ENCODE data around the gene SOHLH1. TPM values are rescaled to one million over a fixed set of nuclear protein-coding genes. Genes with fewer than 3 reads are reported as not detected.

SOHLH1 gene
- total RNA-seq, 1 donor from 2014 or later = not detected

GRCh38 chr9:135663857-135664256 is 35.4 kb downstream of the SOHLH1 start:
- H3K27ac Mint-ChIP-seq (ENCODE audit: unreplicated experiment) = no peak overlapping the region
- H3K36me3 Mint-ChIP-seq (ENCODE audit: unreplicated experiment) = peaks cover 1% of the 10 kb centered on the region
- peaks cover 4% of the 10 kb centered on the region for H3K27me3 Mint-ChIP-seq (ENCODE audit: unreplicated experiment)
- no peak for DNase-seq
- TF ChIP-seq, protein P1, sequence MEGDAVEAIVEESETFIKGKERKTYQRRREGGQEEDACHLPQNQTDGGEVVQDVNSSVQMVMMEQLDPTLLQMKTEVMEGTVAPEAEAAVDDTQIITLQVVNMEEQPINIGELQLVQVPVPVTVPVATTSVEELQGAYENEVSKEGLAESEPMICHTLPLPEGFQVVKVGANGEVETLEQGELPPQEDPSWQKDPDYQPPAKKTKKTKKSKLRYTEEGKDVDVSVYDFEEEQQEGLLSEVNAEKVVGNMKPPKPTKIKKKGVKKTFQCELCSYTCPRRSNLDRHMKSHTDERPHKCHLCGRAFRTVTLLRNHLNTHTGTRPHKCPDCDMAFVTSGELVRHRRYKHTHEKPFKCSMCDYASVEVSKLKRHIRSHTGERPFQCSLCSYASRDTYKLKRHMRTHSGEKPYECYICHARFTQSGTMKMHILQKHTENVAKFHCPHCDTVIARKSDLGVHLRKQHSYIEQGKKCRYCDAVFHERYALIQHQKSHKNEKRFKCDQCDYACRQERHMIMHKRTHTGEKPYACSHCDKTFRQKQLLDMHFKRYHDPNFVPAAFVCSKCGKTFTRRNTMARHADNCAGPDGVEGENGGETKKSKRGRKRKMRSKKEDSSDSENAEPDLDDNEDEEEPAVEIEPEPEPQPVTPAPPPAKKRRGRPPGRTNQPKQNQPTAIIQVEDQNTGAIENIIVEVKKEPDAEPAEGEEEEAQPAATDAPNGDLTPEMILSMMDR (IDR thresholded peaks at IDR 0.05; ENCODE audit: partially characterized antibody, unreplicated experiment) = no peak
- no peaks in the 10 kb centered on the region for H3K4me1 Mint-ChIP-seq (ENCODE audit: low read depth, unreplicated experiment)
- H3K4me3 Mint-ChIP-seq (ENCODE audit: unreplicated experiment) = no peak overlapping the region
- H3K9me3 Mint-ChIP-seq (ENCODE audit: unreplicated experiment) = peaks cover 4% of the 10 kb centered on the region

DNA sequence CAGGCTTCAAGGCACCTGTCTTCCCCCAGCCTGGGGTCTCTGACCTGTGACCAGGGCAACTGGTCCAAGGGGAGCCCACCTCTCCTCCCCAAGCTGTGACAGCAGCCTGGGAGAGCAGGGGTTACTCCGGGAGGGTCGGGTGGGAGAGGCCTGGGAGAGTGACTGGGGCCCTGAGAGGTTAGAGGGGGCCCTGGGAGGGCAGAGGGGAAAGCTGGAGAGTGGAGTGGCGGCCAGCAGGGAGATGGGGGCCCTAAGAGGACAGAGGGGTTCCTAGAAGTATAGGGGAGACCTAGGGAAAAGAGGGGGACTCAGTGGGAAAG is 35.9 kb downstream of the SOHLH1 start:
- no peak for DNase-seq
- Mint-ChIP-seq H3K27ac (ENCODE audit: unreplicated experiment) (no peak overlapping the region), H3K27me3 (ENCODE audit: unreplicated experiment) (peaks cover 4% of the 10 kb centered on the region), H3K9me3 (ENCODE audit: unreplicated experiment) (peaks cover 4% of the 10 kb centered on the region), H3K36me3 (ENCODE audit: unreplicated experiment) (no peaks in the 10 kb centered on the region), H3K4me3 (ENCODE audit: unreplicated experiment) (no peak overlapping the region), H3K4me1 (ENCODE audit: low read depth, unreplicated experiment) (no peaks in the 10 kb centered on the region)
- TF ChIP-seq, protein P1 (IDR thresholded peaks at IDR 0.05; ENCODE audit: partially characterized antibody, unreplicated experiment) = no peak

DNA sequence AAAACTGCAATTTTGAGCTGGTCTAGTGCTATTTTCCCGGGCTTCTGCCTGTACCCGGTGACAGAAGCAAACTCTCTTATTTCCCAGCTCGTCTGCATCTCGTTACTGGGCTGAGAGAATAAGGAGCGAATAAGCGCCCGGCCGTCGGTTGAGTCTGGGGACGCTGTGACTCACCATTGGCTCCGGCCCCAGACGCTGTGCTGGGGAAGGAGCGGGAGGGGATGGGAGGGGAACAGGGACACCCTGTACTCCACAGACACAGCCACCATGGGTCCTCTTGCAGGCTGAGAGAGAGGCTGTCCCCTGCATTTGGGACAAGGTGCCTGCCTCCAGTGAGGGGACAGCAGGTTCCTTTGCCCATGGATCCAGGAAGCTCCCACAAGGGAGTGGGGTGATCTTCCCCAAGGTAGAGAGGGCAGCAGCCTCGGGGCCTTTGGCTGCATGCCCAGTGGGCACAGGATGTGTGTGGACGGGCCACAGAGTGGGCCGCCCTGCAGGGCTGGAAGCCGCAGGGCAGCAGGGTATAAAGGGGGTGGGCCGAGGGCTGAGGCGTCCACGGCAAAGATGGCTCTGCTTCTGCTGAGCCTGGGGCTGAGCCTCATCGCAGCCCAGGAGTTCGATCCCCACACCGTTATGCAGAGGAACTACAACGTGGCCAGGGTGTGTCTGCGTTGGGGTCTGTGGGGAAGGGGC is 36.4 kb downstream of the SOHLH1 start, which contains the start of gene LCN9:
Gene LCN9 (plus strand): TSS at position 552 of the 693 bp plus-strand sequence. CDS start 13 bp downstream, at position 565.
- H3K4me1 Mint-ChIP-seq (ENCODE audit: low read depth, unreplicated experiment) = no peaks in the 10 kb centered on the region
- H3K27ac Mint-ChIP-seq (ENCODE audit: unreplicated experiment) = no peak within 1 kb of the TSS
- DNase-seq = no peak
- TF ChIP-seq, protein P1 (IDR thresholded peaks at IDR 0.05; ENCODE audit: partially characterized antibody, unreplicated experiment) = no peak
- H3K27me3 Mint-ChIP-seq (ENCODE audit: unreplicated experiment) = peaks cover 2% of the 10 kb centered on the region
- peaks cover 3% of the 10 kb centered on the region for H3K36me3 Mint-ChIP-seq (ENCODE audit: unreplicated experiment)
- peaks cover 6% of the 10 kb centered on the region for H3K9me3 Mint-ChIP-seq (ENCODE audit: unreplicated experiment)
- H3K4me3 Mint-ChIP-seq (ENCODE audit: unreplicated experiment) = no peak within 1 kb of the TSS

GRCh38 chr9:135661816-135662560 is 37.3 kb downstream of the SOHLH1 start:
- peak overlapping the region; percentile 25 for H3K27ac Mint-ChIP-seq (ENCODE audit: unreplicated experiment)
- H3K9me3 Mint-ChIP-seq (ENCODE audit: unreplicated experiment) = peaks cover 7% of the 10 kb centered on the region
- peaks cover 4% of the 10 kb centered on the region for H3K36me3 Mint-ChIP-seq (ENCODE audit: unreplicated experiment)
- DNase-seq = no peak
- H3K4me1 Mint-ChIP-seq (ENCODE audit: low read depth, unreplicated experiment) = no peaks in the 10 kb centered on the region
- H3K4me3 Mint-ChIP-seq (ENCODE audit: unreplicated experiment) = no peak overlapping the region
- TF ChIP-seq, protein P1 (IDR thresholded peaks at IDR 0.05; ENCODE audit: partially characterized antibody, unreplicated experiment) = no peak
- peaks cover 2% of the 10 kb centered on the region for H3K27me3 Mint-ChIP-seq (ENCODE audit: unreplicated experiment)

DNA sequence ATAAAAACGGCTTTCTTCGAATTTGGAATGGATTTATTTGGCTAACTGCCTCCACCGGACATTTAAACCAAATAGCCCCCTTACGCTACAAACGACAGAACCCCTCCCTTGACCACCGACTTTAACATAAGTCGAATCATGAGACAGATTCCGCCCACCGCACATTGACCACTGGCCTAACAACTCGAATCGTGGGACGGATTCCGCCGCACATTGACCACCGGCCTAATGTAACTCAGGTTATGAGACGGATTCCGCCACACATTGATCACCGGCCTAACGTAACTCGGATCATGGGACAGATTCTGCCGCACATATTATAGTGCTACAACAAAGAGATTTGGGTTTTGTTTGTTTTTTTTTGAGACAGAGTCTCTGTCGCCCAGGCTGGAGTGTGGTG is 38.9 kb downstream of the SOHLH1 start:
- Mint-ChIP-seq H3K36me3 (ENCODE audit: unreplicated experiment) (peaks cover 4% of the 10 kb centered on the region), H3K4me1 (ENCODE audit: low read depth, unreplicated experiment) (no peaks in the 10 kb centered on the region), H3K4me3 (ENCODE audit: unreplicated experiment) (no peak overlapping the region), H3K9me3 (ENCODE audit: unreplicated experiment) (peaks cover 6% of the 10 kb centered on the region), H3K27me3 (ENCODE audit: unreplicated experiment) (peaks cover 2% of the 10 kb centered on the region), H3K27ac (ENCODE audit: unreplicated experiment) (no peak overlapping the region)
- TF ChIP-seq, protein P1 (IDR thresholded peaks at IDR 0.05; ENCODE audit: partially characterized antibody, unreplicated experiment) = no peak
- DNase-seq = no peak

All from glutamatergic neuron (in vitro differentiated cells).